H1 (cell line): ENCODE measurements around the gene RAPH1. TPM values are rescaled to one million over a fixed set of nuclear protein-coding genes. Genes with fewer than 3 reads are reported as not detected.

ENCODE experiments used
- CTCF ChIA-PET: fragments of 300-600 bp; sonication (Branson Sonifier 250); formaldehyde crosslinking; loops from one replicate; lab custom pipeline; 2021; ENCODE audit not compliant: partially characterized antibody; lab: Charles Lee
- POLR2A ChIA-PET: fragments of 300-600 bp; sonication (Branson Sonifier 250); formaldehyde crosslinking; loops from one replicate; lab custom pipeline; 2021; ENCODE audit warnings: inconsistent platforms; ENCODE audit not compliant: partially characterized antibody; lab: Charles Lee
- DNase-seq, 2 experiments: peaks; one replicate each; pipeline versions ENCODE4 v3.0.0 to v3.0.0-alpha.2; 2010 to 2022; ENCODE audit warnings: low spot score in 2 of 2, low read depth in 1 of 2, mixed read lengths in 1 of 2
- FAIRE-seq: peaks from 2 replicates; lab custom pipeline; 2011; peaks lifted over from hg19 to GRCh38; lab: Jason Lieb, UNC
- H2AFZ ChIP-seq: 2 replicates; pipeline ENCODE4 v1.8.1; 2012; ENCODE audit warnings: low read length, inconsistent platforms
- H2AK5ac ChIP-seq: 2 replicates; pipeline ENCODE4 v1.6.1; 2013; ENCODE audit warnings: low read depth, low read length
- H2BK120ac ChIP-seq: replicated peaks from 2 replicates; pipeline ENCODE3; 2013; ENCODE audit warnings: low read depth, low read length, inconsistent platforms
- H2BK12ac ChIP-seq: 2 replicates; pipeline ENCODE4 v1.6.1; 2013; ENCODE audit warnings: low read depth, low read length
- H2BK15ac ChIP-seq: 2 replicates; pipeline ENCODE4 v1.6.1; 2013; ENCODE audit warnings: low read length
- H2BK20ac ChIP-seq: 2 replicates; pipeline ENCODE4 v1.6.1; 2013; ENCODE audit warnings: low read length
- H2BK5ac ChIP-seq: 2 replicates; pipeline ENCODE4 v1.6.1; 2013; ENCODE audit warnings: low read depth, low read length
- H3K14ac ChIP-seq: 2 replicates; pipeline ENCODE4 v1.6.1; 2013; ENCODE audit warnings: inconsistent platforms; ENCODE audit not compliant: insufficient read length
- H3K18ac ChIP-seq: 2 replicates; pipeline ENCODE4 v1.6.1; 2013; ENCODE audit warnings: low read length; ENCODE audit errors: extremely low read depth
- H3K23ac ChIP-seq: 2 replicates; pipeline ENCODE4 v1.6.1; 2013; ENCODE audit warnings: inconsistent platforms; ENCODE audit not compliant: insufficient read length
- H3K23me2 ChIP-seq: 2 replicates; pipeline ENCODE4 v1.6.1; 2013; ENCODE audit warnings: low read depth, low read length
- H3K27ac ChIP-seq: 2 replicates; pipeline ENCODE4 v1.6.1; 2011; ENCODE audit warnings: low read depth, low read length, inconsistent platforms
- H3K27me3 ChIP-seq, 4 experiments: replicated peaks in 1 of 4; 1 replicate in 1 of 4; 2 replicates in 3 of 4; pipeline versions ENCODE4 v1.6.1 to v1.8.1; 2011 to 2013; ENCODE audit warnings: low read length in 3 of 4, mild to moderate bottlenecking in 3 of 4, inconsistent platforms in 2 of 4, mixed read lengths in 2 of 4, moderate library complexity in 1 of 4; ENCODE audit not compliant: control insufficient read depth in 3 of 4, insufficient read depth in 3 of 4; ENCODE audit errors: extremely low read depth in 1 of 4
- H3K36me3 ChIP-seq, 4 experiments: 2 replicates each; pipeline versions ENCODE4 v1.6.1 to v1.8.1; 2011 to 2013; ENCODE audit warnings: mild to moderate bottlenecking in 4 of 4, low read length in 3 of 4, moderate library complexity in 2 of 4, control low read depth in 1 of 4, inconsistent platforms in 1 of 4; ENCODE audit not compliant: insufficient read depth in 4 of 4, control insufficient read depth in 2 of 4
- H3K4ac ChIP-seq: replicated peaks from 2 replicates; pipeline ENCODE3; 2013; ENCODE audit warnings: low read length, low read depth, mixed read lengths, inconsistent platforms; ENCODE audit not compliant: insufficient read length
- H3K4me1 ChIP-seq, 4 experiments: replicated peaks in 1 of 4; 1 replicate in 1 of 4; 2 replicates in 3 of 4; pipeline versions ENCODE4 v1.6.1 to v1.8.1; 2011 to 2013; ENCODE audit warnings: low read length in 3 of 4, inconsistent platforms in 2 of 4, mixed read lengths in 1 of 4; ENCODE audit not compliant: insufficient read depth in 4 of 4, control insufficient read depth in 3 of 4
- H3K4me2 ChIP-seq, 2 experiments: 2 replicates each; pipeline versions ENCODE4 v1.6.1 to v1.8.1; 2011 to 2013; ENCODE audit warnings: low read depth in 2 of 2, low read length in 2 of 2, control low read depth in 1 of 2, inconsistent platforms in 1 of 2, mild to moderate bottlenecking in 1 of 2; ENCODE audit not compliant: insufficient read depth in 1 of 2
- H3K4me3 ChIP-seq, 4 experiments: fragments of 200-600, 300-600 bp in 1 of 4; sonication (generic), shearing (Covaris generic), sonication (Bioruptor Twin) in 1 of 4; 2 replicates each; pipeline versions ENCODE4 v1.5.1 to v1.8.1; 2011 to 2016; ENCODE audit warnings: low read length in 4 of 4, low read depth in 3 of 4, control low read depth in 2 of 4, inconsistent platforms in 2 of 4, mild to moderate bottlenecking in 2 of 4, mixed read lengths in 1 of 4, moderate library complexity in 1 of 4; ENCODE audit not compliant: insufficient read depth in 2 of 4; ENCODE audit errors: extremely low read depth in 1 of 4
- H3K56ac ChIP-seq: replicated peaks from 2 replicates; pipeline ENCODE3; 2013; ENCODE audit warnings: low read depth, mild to moderate bottlenecking, mixed read lengths, low read length, inconsistent platforms; ENCODE audit not compliant: insufficient read length
- H3K79me1 ChIP-seq: 2 replicates; pipeline ENCODE4 v1.6.1; 2013; ENCODE audit warnings: low read depth, low read length, control low read depth
- H3K79me2 ChIP-seq, 2 experiments: 2 replicates each; pipeline versions ENCODE4 v1.6.1 to v1.8.1; 2012 to 2013; ENCODE audit warnings: low read length in 2 of 2, mild to moderate bottlenecking in 2 of 2, inconsistent platforms in 1 of 2; ENCODE audit not compliant: insufficient read depth in 2 of 2, control insufficient read depth in 1 of 2
- H3K9ac ChIP-seq, 4 experiments: replicated peaks in 1 of 4; 1 replicate in 1 of 4; 2 replicates in 3 of 4; pipeline versions ENCODE4 v1.6.1 to v1.8.1; 2011 to 2013; ENCODE audit warnings: low read depth in 3 of 4, low read length in 3 of 4, control low read depth in 2 of 4, mild to moderate bottlenecking in 2 of 4, moderate library complexity in 2 of 4, inconsistent platforms in 1 of 4; ENCODE audit errors: extremely low read depth in 1 of 4
- H3K9me3 ChIP-seq, 2 experiments: 2 replicates each; pipeline versions ENCODE4 v1.6.1 to v1.8.1; 2012 to 2013; ENCODE audit warnings: mild to moderate bottlenecking in 2 of 2, moderate library complexity in 2 of 2, control low read depth in 1 of 2, inconsistent platforms in 1 of 2, low read depth in 1 of 2, low read length in 1 of 2, mixed read lengths in 1 of 2; ENCODE audit not compliant: insufficient read depth in 2 of 2
- H4K20me1 ChIP-seq, 2 experiments: replicated peaks in 1 of 2; 2 replicates each; pipeline versions ENCODE3 to v1.8.1; 2011 to 2013; ENCODE audit warnings: inconsistent platforms in 2 of 2, low read length in 2 of 2, mild to moderate bottlenecking in 1 of 2; ENCODE audit not compliant: insufficient read depth in 2 of 2, control insufficient read depth in 1 of 2
- H4K5ac ChIP-seq: 2 replicates; pipeline ENCODE4 v1.6.1; 2013; ENCODE audit warnings: low read length, low read depth, mixed read lengths, inconsistent platforms; ENCODE audit not compliant: insufficient read length
- H4K8ac ChIP-seq: 2 replicates; pipeline ENCODE4 v1.8.0; 2013; ENCODE audit warnings: mild to moderate bottlenecking, moderate library complexity, low read length, inconsistent platforms; ENCODE audit not compliant: insufficient read depth; ENCODE audit errors: extremely low read depth
- H4K91ac ChIP-seq: replicated peaks from 2 replicates; pipeline ENCODE3; 2013; ENCODE audit warnings: low read length, mixed read lengths, inconsistent platforms; ENCODE audit not compliant: insufficient read length
- ATF2 ChIP-seq: IDR thresholded peaks from 2 replicates; pipeline ENCODE4 v1.6.1; 2012; ENCODE audit warnings: low read length, inconsistent platforms
- FOSL1 ChIP-seq: IDR thresholded peaks from 2 replicates; pipeline ENCODE4 v1.6.1; 2011; ENCODE audit warnings: mild to moderate bottlenecking, low read depth, low read length, moderate library complexity; ENCODE audit not compliant: insufficient read depth
- HDAC2 ChIP-seq, 2 experiments: fragments of 300-600 bp in 1 of 2; sonication (generic) in 1 of 2; IDR thresholded peaks; 2 replicates each; pipeline ENCODE4 v1.6.1; 2011 to 2012; ENCODE audit warnings: low read depth in 2 of 2, low read length in 2 of 2, mild to moderate bottlenecking in 2 of 2, moderate library complexity in 2 of 2, borderline replicate concordance in 1 of 2, inconsistent platforms in 1 of 2
- JUN ChIP-seq: IDR thresholded peaks from 2 replicates; pipeline ENCODE4 v1.6.1; 2011; ENCODE audit warnings: low read depth, mild to moderate bottlenecking, improper control_type of control experiment, low read length
- JUND ChIP-seq: IDR thresholded peaks from 2 replicates; pipeline ENCODE4 v1.6.1; 2011; ENCODE audit warnings: mild to moderate bottlenecking, improper control_type of control experiment, low read length
- KDM1A ChIP-seq: fragments of 200-600, 300-600 bp; sonication (generic); IDR thresholded peaks from 2 replicates; pipeline ENCODE4 v1.7.1; 2016; ENCODE audit warnings: mild to moderate bottlenecking, low read length, borderline replicate concordance
- KDM4A ChIP-seq: IDR thresholded peaks from one replicate; pipeline ENCODE4 v1.7.1; 2012; ENCODE audit warnings: low read depth, mild to moderate bottlenecking, moderate library complexity, low read length, inconsistent platforms; ENCODE audit not compliant: severe bottlenecking
- MAX ChIP-seq: IDR thresholded peaks from 2 replicates; pipeline ENCODE4 v1.6.1; 2012; ENCODE audit warnings: inconsistent platforms
- NANOG ChIP-seq: IDR thresholded peaks from 2 replicates; pipeline ENCODE4 v1.6.1; 2011; ENCODE audit warnings: low read length, low read depth, mild to moderate bottlenecking, inconsistent platforms; ENCODE audit not compliant: insufficient read depth, poor library complexity, severe bottlenecking
- RNF2 ChIP-seq: fragments of 200-900, 300-1000 bp; sonication (generic); IDR thresholded peaks from 2 replicates; pipeline ENCODE4 v1.7.1; 2016; ENCODE audit warnings: borderline replicate concordance, low read depth, mild to moderate bottlenecking, antibody characterized with exemption, low read length; ENCODE audit not compliant: poor library complexity, severe bottlenecking; ENCODE audit errors: missing control alignments
- SIRT6 ChIP-seq: IDR thresholded peaks from one replicate; pipeline ENCODE4 v1.7.1; 2012; ENCODE audit warnings: low read length, inconsistent platforms
- TCF12 ChIP-seq: IDR thresholded peaks from 2 replicates; pipeline ENCODE4 v1.6.1; 2011; ENCODE audit warnings: low read depth, mild to moderate bottlenecking, low read length
- WGBS, 2 experiments: shearing (Covaris generic) in 1 of 2; methylation state at CpG; one replicate each; pipeline versions ENCODE4 v1.1.6 to v1.1.7; 2013 to 2015; ENCODE audit warnings: low lambda C conversion rate in 2 of 2, mixed read lengths in 2 of 2, inconsistent platforms in 1 of 2, low coverage in 1 of 2, missing lambda C conversion rate in 1 of 2; ENCODE audit not compliant: insufficient replicate concordance in 2 of 2, insufficient coverage in 1 of 2, insufficient read length in 1 of 2; ENCODE audit errors: extremely low coverage in 1 of 2, missing lambda C conversion rate in 1 of 2; 5-methylcytosine and 5-hydroxymethylcytosine counted together
- polyA plus RNA-seq, 7 experiments: library from polyadenylated mRNA; depleted of rRNA in 3 of 7; stranded (reverse) in 5 of 7; unstranded in 2 of 7; fragments of >200 nt in 5 of 7; fragments of 200-250 nt in 2 of 7; gene quantifications; 1 replicate in 5 of 7; 2 replicates in 1 of 7; 4 replicates in 1 of 7; pipeline versions ENCODE4 v1.2.1 to v1.2.3, GENCODE V29; 2011 to 2013; ENCODE audit warnings: missing spikeins in 2 of 7, mixed read lengths in 2 of 7
- total RNA-seq: library from RNA; stranded (reverse); fragmentation: NEBNext Ultra II Directional; extraction: Animal tissue kit (Norgen Biotek cat#: 25700); gene quantifications from 2 replicates; pipeline ENCODE4 v1.2.1, GENCODE V29; 2021

Gene RAPH1
- total and polyA plus RNA-seq, 2 of the 8 experiments (the other 6 are each of a cell fraction or from before 2014, with no cell fraction given), result 3.8 to 27.4 TPM

- Histone ChIP-seq H2BK15ac (no peak overlapping the region), H3K36me3 (peaks cover 4 to 37% (median 6%) of the 10 kb centered on the region in 4 experiments; a peak in 6 of 8 replicates), H3K4ac (no peak overlapping the region), H3K27me3 (no peaks in the 10 kb centered on the region), H3K4me3 (no peak overlapping the region), H2BK5ac (no peak overlapping the region), H2BK120ac (no peak overlapping the region), H2AFZ (no peak overlapping the region), H3K18ac (no peak overlapping the region), H2BK20ac (no peak overlapping the region), H3K79me1 (no peaks in the 10 kb centered on the region), H3K14ac (no peak overlapping the region), H4K91ac (no peak overlapping the region), H3K9ac (no peak overlapping the region), H4K5ac (no peak overlapping the region), H4K20me1 (no peaks in the 10 kb centered on the region), H3K56ac (no peak overlapping the region), H3K79me2 (no peaks in the 10 kb centered on the region), H3K23me2 (no peaks in the 10 kb centered on the region), H3K4me1 (no peaks in the 10 kb centered on the region), H3K4me2 (no peak overlapping the region), H3K27ac (no peak overlapping the region), H2AK5ac (no peak overlapping the region), H3K23ac (no peak overlapping the region), H2BK12ac (no peak overlapping the region), H4K8ac (no peak overlapping the region), H3K9me3 (no peaks in the 10 kb centered on the region)
- no peak for DNase-seq
- POLR2A ChIA-PET, result no interaction called here
- no peak for FAIRE-seq
- CTCF ChIA-PET, result interaction anchor here (0.7 kb wide), 1 partner anchor 210 kb away, joined by 3 read pairs; no protein-coding TSS in a partner anchor
- WGBS, 2 experiments, result 98% methylated on average over 2 of the region's 2 CpGs; no CpG with 5 or more reads in 1 of the 2 experiments
- no peak for TF ChIP-seq TCF12
- no peak for TF ChIP-seq MAX
- TF ChIP-seq FOSL1, result no peak
- no peak for TF ChIP-seq KDM4A
- TF ChIP-seq RNF2, result no peak
- no peak for TF ChIP-seq ATF2
- no peak for TF ChIP-seq KDM1A
- TF ChIP-seq JUND, result no peak
- no peak for TF ChIP-seq SIRT6
- no peak for TF ChIP-seq HDAC2 (IDR thresholded peaks at IDR 0.05; ENCODE audit: borderline replicate concordance in 1 of 2, low read depth in 2 of 2, low read length in 2 of 2)
- no peak for TF ChIP-seq JUN
- TF ChIP-seq NANOG, result no peak
Observed at GRCh38 chr2:203451011-203451410, 84.1 kb downstream of the RAPH1 start.
